Measurements from ENCODE around the gene VOPP1.

VOPP1 gene

DNA sequence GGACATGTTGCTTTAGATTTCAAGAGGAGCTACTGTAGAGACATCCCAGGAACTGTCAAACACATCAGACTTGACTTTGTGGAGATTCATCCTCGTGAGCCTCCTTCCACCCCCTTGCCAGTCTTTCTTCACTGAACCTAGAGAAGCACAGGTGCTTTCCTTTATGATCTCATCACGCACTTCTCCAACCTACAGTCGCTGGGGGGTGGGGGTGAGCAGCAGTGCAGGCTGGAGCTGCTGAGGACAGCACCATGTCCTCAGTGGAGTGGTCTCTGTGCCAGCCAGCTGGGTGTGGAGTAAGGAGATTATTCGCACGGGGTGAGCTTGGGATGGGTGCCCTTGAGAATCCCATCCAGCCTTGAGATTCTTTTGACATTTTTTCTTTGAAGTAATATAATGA is 88.1 kb downstream of the VOPP1 start:
- TF ChIP-seq, protein P1, sequence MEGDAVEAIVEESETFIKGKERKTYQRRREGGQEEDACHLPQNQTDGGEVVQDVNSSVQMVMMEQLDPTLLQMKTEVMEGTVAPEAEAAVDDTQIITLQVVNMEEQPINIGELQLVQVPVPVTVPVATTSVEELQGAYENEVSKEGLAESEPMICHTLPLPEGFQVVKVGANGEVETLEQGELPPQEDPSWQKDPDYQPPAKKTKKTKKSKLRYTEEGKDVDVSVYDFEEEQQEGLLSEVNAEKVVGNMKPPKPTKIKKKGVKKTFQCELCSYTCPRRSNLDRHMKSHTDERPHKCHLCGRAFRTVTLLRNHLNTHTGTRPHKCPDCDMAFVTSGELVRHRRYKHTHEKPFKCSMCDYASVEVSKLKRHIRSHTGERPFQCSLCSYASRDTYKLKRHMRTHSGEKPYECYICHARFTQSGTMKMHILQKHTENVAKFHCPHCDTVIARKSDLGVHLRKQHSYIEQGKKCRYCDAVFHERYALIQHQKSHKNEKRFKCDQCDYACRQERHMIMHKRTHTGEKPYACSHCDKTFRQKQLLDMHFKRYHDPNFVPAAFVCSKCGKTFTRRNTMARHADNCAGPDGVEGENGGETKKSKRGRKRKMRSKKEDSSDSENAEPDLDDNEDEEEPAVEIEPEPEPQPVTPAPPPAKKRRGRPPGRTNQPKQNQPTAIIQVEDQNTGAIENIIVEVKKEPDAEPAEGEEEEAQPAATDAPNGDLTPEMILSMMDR (conservative IDR thresholded peaks at IDR 0.05; ENCODE audit: low read depth): no peak
- CTCF ChIA-PET: no interaction called here
- DNase-seq (ENCODE audit: low spot score): no peak
- H3K27ac ChIP-seq: no peak overlapping the region
- POLR2A ChIA-PET (ENCODE audit: low non-redundant PET): no interaction called here

DNA sequence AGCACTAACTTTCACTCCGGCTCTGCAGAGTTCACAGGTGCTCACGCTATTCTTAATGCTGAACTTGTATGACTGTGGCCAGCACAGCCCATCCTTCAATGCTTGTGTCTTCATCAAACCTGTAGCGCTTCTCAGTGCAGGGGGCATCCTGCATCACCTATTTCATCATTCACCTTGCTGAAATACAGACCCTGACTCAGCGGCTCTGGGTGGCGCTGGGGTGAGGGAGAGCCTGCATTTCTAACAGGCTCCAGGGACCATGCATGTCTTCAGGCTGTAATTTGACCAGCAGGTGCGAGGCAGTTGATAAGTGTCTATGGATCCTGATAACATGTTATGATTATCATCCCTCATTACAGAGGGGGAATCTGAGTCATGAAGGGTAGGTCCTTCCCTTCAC is 89.3 kb downstream of the VOPP1 start:
- ChIA-PET POLR2A (ENCODE audit: low non-redundant PET) (no interaction called here), CTCF (interaction anchor here (0.6 kb wide), 1 partner anchor 13 kb away, joined by 3 read pairs; no protein-coding TSS in a partner anchor)
- H3K27ac ChIP-seq: no peak overlapping the region
- TF ChIP-seq, protein P1 (conservative IDR thresholded peaks at IDR 0.05; ENCODE audit: low read depth): no peak
- no peak for DNase-seq (ENCODE audit: low spot score)

DNA sequence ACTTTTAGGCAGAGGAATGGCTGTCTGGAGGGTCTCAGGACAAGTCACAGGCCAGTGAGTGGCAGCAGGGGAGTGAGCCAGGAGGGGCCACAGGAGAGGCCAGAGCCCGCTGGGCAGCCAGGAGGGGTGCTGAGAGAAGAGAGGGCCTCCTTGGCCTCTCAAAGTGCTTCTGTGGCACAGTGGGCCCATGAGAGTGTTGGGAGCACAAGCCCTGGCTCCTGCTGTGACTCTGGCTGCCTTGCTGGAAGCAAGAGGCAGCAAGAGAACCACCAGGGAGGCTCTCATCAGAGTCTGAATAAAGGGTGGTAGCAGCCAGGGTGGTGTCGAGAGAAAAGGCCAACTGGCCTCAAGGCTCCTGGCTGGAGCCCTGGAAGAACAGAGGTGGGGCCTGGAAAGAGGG is 91.1 kb downstream of the VOPP1 start:
- H3K27ac ChIP-seq: peak overlapping the region; percentile 5; the same call in 1 of the 2 replicates
- no peak for DNase-seq (ENCODE audit: low spot score)
- CTCF ChIA-PET: interaction anchor here (0.6 kb wide), 1 partner anchor 52 kb away, joined by 6 read pairs; no protein-coding TSS in a partner anchor
- POLR2A ChIA-PET (ENCODE audit: low non-redundant PET): no interaction called here
- TF ChIP-seq, protein P1 (conservative IDR thresholded peaks at IDR 0.05; ENCODE audit: low read depth): no peak

DNA sequence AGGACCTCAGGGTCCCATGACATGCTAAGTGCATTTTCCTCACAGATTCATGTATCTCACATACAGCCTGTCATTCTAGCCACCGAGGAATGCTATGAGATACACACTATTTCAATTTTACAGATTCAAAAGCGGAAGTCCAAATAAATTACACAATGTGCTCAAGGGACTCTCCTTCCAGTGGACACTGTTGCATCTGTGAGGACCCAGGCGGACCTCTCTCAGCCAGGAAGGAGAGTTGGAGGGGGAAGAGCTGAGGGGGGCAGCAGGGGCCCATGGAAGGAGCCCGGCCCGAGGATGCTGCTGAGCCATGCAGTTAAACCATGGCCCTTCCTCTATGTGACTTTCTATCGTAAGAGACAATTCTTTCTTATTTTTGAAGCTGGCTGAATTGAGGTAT is 93.6 kb downstream of the VOPP1 start:
- ChIA-PET POLR2A (ENCODE audit: low non-redundant PET) (no interaction called here), CTCF (no interaction called here)
- H3K27ac ChIP-seq: no peak overlapping the region
- TF ChIP-seq, protein P1 (conservative IDR thresholded peaks at IDR 0.05; ENCODE audit: low read depth): no peak
- no peak for DNase-seq (ENCODE audit: low spot score)

DNA sequence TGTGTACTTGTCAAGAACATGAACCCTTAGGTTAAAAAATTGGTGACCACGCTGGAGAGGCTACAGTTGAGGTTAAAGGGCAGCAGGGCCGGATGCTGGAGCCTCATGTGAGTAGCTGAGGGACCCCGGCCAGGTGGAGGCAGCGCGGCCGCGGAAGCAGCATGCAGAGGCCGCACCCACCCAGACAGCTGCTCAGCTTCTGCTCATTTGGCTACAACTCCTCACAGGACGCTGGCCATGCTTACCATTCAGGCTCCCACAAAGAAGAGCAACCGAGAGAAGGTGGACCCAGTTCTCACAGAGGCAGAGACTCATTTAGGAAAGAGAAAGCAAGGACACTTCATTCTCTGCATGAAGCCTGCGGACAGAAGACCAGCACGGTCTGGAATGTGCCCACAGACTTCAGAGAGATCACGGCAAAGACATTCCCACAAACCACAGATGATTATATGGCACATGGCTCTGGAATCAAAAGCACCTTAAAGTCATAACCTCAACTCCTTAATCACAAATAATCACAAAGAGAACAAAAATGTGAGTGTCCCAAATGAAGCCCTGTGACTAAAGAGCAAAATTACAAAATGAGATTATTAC is 94.4 kb downstream of the VOPP1 start:
- POLR2A ChIA-PET (ENCODE audit: low non-redundant PET): no interaction called here
- H3K27ac ChIP-seq: no peak overlapping the region

DNA sequence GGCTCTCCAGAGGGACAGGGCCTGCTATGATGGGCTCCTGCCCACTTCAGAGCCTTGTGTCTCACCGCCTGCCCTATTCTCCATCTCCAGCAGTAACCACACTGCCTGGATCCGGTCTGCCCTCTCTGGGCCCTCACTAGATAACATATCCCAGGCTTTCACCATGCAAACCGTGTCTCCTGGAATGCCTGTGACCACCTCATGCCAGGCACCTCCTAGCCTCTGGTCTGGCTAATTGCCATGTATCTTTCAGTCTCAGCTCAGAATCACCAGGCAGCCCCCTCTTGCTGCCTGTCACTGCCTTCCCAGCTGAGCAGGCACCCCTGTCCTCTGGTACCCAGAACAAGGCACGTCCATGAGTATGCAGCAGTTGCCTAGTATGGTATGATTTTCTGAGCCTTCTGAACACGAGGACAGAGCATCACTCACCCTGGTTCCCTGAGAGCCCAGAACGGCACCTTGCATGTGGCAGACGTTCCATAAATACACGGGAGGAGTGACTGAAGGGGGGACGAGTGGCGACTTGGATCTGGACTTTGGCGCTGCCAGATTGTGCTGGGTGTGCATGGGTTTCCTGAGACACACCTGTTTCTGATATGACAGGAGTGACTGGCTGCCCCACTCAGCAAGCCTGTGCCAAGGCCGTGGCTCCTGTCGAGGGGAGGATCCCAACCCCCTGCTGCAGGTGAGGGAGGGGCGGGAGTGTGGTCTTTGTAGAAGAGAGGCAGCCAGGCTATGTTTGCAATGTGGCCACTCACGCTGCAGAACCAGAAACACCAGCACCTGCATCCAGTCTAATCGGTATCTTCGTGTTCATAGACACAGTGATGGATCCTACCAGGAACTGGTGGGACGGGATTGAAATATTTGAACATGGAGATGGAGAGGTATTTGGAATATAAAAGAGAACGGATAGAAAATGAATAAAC is 95.2 kb downstream of the VOPP1 start:
- POLR2A ChIA-PET (ENCODE audit: low non-redundant PET): no interaction called here
- CTCF ChIA-PET: no interaction called here
- TF ChIP-seq, protein P1 (conservative IDR thresholded peaks at IDR 0.05; ENCODE audit: low read depth): no peak
- no peak for DNase-seq (ENCODE audit: low spot score)
- H3K27ac ChIP-seq: no peak overlapping the region

More for the DNA sequence above, 94.4 kb downstream of the VOPP1 start:
- TF ChIP-seq, protein P1 (conservative IDR thresholded peaks at IDR 0.05; ENCODE audit: low read depth): no peak
- DNase-seq (ENCODE audit: low spot score): no peak
- CTCF ChIA-PET: no interaction called here
